SH-SY5Y (cell line): ENCODE measurements around the gene HSPE1.

Experiments used
- GATA2 ChIP-seq: IDR thresholded peaks from 2 replicates; pipeline ENCODE4 v1.6.1; 2011; ENCODE audit warnings: mild to moderate bottlenecking, low read depth, low read length
- GATA3 ChIP-seq: IDR thresholded peaks from 2 replicates; pipeline ENCODE4 v1.6.1; 2011; ENCODE audit warnings: low read depth, mild to moderate bottlenecking, low read length, moderate library complexity

GRCh38 chr2:197477797-197478196, 22.4 kb upstream of the HSPE1 start:
- TF ChIP-seq GATA2: no peak
- TF ChIP-seq GATA3: no peak
